GM06990 (cell line): ENCODE results near the gene BACH2.

Experiments used
- DNase-seq: peaks from one replicate; pipeline ENCODE4 v3.0.0-alpha.2; 2011; ENCODE audit not compliant: insufficient read length; ENCODE audit errors: extremely low read depth
- H3K27me3 ChIP-seq: replicated peaks from 2 replicates; pipeline ENCODE4 v1.6.0; 2011; ENCODE audit warnings: low read length; ENCODE audit not compliant: control insufficient read depth, insufficient read depth
- H3K36me3 ChIP-seq: 2 replicates; pipeline ENCODE4 v1.5.1; 2011; ENCODE audit warnings: low read length; ENCODE audit not compliant: control insufficient read depth, insufficient read depth
- H3K4me3 ChIP-seq: replicated peaks from 2 replicates; pipeline ENCODE4 v1.5.1; 2011; ENCODE audit warnings: low read depth, mild to moderate bottlenecking, control low read depth, low read length
- TF ChIP-seq, protein P1 (sequence below): IDR thresholded peaks from 2 replicates; pipeline ENCODE4 v1.5.1; 2011; ENCODE audit warnings: low read length, control low read depth, mild to moderate bottlenecking, inconsistent platforms; ENCODE audit not compliant: insufficient read depth, poor library complexity, severe bottlenecking

The BACH2 gene

DNA sequence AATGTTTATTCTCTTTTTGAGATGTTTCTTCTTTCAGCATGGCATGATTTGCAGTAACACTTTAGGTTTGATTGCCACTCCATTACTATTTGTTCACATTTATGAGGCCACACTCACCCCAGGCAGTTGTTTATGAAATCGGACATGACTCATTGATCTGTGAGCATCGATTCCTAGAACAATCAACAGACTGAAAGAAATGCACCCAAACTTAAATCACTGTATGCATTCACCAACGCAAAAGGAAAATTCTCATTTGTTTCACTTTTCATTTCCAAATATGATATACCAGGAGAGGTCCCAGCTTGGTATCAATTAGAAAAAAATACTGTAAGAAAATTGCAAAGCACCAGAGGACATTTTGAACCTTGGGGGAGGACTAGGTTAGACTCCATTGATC is 407.8 kb downstream of the BACH2 start:
- DNase-seq: no peak
- H3K36me3 ChIP-seq: no peaks in the 10 kb centered on the region
- no peak overlapping the region for H3K4me3 ChIP-seq
- H3K27me3 ChIP-seq: no peaks in the 10 kb centered on the region
- TF ChIP-seq, protein P1, sequence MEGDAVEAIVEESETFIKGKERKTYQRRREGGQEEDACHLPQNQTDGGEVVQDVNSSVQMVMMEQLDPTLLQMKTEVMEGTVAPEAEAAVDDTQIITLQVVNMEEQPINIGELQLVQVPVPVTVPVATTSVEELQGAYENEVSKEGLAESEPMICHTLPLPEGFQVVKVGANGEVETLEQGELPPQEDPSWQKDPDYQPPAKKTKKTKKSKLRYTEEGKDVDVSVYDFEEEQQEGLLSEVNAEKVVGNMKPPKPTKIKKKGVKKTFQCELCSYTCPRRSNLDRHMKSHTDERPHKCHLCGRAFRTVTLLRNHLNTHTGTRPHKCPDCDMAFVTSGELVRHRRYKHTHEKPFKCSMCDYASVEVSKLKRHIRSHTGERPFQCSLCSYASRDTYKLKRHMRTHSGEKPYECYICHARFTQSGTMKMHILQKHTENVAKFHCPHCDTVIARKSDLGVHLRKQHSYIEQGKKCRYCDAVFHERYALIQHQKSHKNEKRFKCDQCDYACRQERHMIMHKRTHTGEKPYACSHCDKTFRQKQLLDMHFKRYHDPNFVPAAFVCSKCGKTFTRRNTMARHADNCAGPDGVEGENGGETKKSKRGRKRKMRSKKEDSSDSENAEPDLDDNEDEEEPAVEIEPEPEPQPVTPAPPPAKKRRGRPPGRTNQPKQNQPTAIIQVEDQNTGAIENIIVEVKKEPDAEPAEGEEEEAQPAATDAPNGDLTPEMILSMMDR: no peak

DNA sequence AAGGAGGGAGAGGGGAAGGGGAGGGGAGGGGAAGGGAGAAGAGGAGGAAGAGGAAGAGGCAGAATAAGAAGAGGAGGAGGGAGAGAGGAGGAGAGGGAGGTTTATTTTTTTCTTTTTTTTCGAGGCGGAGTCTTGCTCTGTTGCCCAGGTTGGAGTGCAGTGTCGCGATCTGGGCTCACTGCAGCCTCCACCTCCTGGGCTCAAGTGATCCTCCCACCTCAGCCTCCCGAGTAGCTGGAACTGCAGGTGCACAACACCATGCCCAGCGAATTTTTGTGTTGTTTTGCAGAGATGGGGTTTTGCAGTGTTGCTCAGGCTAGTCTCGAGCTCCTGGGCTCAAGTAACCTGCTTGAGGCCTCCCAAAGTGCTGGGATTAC is 408.5 kb downstream of the BACH2 start:
- Histone ChIP-seq H3K27me3 (no peaks in the 10 kb centered on the region), H3K36me3 (no peaks in the 10 kb centered on the region), H3K4me3 (no peak overlapping the region)
- DNase-seq: no peak
- TF ChIP-seq, protein P1: no peak

DNA sequence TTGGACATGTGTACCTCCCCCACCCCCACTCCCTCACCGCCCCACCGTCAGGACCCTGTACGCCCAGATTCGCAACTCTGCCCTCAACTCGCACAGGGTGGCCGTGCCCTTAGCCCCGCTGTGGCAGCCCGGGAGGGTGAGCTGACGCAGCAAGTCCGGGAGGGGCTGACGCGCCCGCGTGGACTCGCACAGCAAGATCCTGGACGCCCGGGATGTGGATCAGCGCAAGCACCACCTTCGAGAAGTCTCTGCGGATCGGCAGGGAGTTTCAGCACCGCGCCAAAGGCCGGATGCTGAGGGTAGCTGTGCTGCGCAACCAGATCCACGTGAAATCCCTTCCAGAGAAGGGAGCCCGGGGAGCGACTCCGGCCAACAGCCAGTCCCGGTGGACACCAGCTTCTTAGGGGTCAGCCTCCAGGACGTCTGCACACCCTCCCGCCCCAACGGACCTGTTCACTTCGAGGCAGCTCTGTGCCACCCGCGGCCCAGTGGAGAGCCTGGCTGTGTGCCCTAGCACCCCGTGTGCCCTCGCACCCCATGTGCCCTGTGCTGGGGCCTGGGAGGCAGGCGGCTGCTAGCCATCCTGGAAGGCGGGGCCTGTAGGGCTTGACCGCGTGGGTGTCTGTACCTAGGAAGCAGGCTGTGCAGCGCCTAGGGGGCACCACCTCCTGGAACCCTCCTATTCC is 409.0 kb downstream of the BACH2 start:
- Histone ChIP-seq H3K36me3 (no peaks in the 10 kb centered on the region), H3K27me3 (no peaks in the 10 kb centered on the region), H3K4me3 (no peak overlapping the region)
- DNase-seq: peak; percentile 9
- TF ChIP-seq, protein P1: no peak

DNA sequence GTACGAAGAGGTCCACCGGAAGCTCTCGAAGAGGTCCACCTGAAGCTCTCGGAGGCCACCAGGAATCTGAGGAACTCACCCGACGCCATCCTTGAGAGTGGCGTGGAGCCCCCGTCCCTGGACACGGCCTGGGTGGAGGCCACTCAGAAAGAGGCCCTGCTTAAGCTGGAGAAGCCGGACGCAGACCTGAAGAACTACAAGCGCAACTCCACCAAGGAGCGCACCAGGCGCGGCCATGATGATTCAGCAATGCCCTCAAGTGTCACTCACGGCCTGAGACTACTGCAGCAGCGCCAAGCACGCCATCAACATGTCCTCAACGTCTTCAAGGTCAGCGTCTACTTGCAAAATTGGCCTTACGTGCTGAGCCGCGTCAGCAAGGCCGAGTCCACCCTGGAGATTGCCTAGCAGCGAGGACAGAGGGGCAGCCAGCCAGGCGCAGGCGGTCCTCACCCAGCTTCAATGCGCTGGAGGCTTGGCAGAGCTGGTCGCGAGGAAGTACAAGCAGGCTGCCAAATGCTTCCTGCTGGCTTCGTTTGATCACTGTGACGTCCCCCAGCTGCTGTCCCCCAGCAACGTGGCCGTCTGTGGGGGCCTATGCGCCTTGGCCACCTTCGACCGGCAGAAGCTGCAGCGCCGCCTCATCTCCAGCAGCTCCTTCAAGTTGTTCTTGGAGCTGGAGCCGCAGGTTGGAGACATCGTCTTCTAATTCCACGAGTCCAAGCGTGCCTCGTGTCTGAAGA is 410.1 kb downstream of the BACH2 start:
- Histone ChIP-seq H3K36me3 (no peaks in the 10 kb centered on the region), H3K4me3 (no peak overlapping the region), H3K27me3 (no peaks in the 10 kb centered on the region)
- peak; percentile 6 for DNase-seq
- TF ChIP-seq, protein P1: no peak
